NCI-H2196 (cell line): ENCODE measurements around the gene UBE2V1.
A peak's percentile ranks its signal among the peaks of the same experiment; 100 is the strongest.
"Not testable (repeated sequence)": the region's sequence is repeated elsewhere in the genome, so short reads cannot be mapped to it uniquely, and the experiment has no call there.

Experiments used
- DNase-seq: peaks from one replicate; lab custom pipeline; 2025; ENCODE audit not compliant: unreplicated experiment; lab: John Stamatoyannopoulos, UW

The UBE2V1 gene

DNA sequence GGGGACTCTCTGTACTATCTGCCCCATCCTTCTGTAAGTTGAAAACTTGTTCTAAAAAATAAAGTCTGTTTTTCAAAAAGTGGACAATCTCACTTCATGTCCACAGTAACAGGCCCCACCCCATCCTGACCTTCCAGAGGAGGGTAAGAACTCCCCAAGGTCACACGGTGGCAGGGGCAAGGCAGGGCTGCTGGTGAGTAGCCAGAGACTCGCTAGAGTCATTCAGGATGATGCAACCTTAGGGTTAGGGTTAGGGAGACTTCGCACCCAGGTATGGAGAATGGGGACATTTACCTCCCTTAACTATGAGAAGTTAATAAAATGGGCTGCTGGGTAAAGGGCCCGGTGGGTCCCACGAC, 25.1 kb upstream of the UBE2V1 start:
- DNase-seq = no peak

DNA sequence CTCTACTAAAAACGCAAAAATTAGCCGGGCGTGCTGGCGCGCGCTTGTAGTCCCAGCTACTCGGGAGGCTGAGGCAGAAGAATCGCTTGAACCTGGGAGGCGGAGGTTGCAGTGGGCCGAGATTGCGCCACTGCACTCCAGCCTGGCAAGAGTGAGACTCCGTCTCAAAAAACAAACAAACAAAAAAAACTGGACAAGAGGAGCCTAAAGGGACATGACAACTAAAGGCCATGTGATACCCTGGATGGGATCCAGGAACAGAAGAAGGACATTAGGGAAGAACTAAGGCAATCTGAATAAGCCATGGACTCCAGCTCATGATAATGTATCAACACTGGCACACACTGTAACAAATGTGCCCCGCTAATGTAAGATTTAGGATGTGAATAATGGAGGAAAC, 24.8 kb upstream of the UBE2V1 start:
- peak; percentile 61 for DNase-seq

DNA sequence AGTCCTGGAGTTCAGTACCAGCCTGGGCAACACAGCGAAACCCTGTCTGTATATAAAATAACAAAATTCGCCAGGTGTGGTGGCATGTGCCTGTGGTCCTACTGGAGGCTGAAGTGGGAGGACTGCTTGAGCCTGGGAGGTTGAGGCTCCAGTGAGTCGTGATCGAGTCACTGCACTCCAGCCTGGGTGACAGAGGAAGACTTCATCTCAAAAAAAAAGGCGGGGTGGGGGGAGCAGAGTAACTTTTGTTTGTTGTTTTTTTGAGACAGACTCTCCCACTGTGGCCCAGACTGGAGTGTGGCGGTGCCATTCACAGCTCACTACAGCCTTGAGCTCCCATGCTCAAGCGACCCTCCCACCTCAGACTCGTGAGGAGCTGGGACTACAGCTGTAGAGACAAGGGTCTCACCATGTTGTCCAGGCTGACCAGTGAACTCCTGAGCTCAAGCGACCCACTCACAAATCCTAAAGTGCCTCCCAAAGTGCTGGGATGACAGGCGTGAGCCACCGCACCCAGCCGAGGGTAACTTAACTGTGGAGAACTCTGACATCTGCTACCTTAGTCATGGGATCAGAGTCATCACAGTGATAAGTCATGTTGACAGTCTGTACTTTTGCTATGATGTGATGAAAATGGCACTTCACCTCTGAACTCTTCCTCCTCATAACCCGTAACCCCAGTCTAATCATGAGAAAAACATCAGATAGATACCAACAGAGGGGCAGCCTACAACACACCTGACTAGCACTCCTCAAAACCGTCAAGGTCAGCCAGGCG, 24.1 kb upstream of the UBE2V1 start:
- no peak for DNase-seq

DNA sequence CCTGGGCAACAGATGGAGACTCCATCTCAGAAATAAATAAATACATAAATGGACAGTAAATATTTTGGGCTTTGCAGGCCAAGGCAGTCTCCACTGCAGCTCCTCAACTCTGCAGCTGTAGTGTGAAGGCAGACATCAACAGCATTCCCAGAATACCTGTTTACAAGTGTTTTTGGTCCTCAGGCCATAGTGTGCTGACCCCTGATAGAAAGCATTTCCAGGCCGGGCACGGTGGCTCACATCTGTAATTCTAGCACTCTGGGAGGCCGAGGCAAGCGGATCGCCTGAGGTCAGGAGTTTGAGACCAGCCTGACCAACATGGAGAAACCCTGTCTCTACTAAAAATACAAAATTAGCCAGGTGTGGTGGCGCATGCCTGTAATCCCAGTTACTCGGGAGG, 22.2 kb upstream of the UBE2V1 start:
- DNase-seq = not testable (repeated sequence)

DNA sequence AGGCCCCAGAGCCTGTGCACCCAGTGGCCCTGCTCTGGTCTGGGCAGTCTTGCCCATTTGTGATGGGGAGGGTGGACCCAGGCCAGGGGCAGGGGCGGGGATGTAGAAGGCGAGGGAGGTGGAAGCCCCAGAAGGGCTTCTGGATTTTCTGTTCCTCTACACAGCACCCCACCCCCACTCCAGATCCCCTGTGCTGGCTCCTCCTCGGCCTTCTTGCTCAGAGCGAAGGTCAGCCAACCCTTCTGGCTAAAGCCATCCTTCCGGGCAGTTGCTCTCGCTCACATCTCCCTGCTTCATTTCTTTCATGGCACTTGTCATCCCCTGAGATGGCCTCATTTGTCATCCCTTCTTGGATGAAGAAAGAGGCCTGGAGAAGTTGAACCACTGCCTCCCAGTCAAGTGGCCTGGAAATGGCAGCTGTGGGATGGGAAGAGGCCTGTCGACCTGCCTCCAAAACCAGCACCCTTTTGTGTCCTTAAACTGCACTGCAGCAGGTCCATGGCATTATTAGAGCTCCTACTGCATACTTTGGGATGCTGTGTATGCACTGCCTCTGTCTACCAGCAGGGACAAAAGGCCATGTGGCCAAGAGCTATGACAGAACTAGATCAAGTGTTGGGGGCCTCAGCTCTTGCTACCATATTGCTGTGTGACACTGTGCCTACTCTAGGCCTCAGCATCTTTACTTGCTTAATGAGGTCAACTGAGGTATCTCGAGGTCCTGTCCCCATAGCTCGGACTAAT, 20.7 kb upstream of the UBE2V1 start:
- DNase-seq = no peak

DNA sequence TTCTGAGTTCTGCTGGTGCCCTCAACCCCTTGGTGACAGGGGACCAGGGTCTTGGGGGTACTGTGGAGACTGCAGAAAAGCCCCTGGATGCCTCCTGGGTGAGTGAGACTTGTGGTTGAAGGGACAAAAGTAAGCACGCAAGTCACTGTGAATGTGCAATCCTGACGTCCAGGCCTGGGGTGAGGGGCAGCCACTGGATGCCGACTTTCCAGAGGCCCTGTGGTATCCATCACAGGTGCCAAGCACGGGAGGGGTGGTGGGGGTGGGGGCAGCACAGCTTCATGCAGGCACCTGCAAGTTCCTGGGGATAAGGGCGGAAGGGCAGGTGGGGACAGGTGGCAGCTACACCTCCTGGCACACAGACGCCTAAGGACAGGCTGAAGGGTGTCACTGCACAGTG, 20.1 kb upstream of the UBE2V1 start:
- DNase-seq = no peak

DNA sequence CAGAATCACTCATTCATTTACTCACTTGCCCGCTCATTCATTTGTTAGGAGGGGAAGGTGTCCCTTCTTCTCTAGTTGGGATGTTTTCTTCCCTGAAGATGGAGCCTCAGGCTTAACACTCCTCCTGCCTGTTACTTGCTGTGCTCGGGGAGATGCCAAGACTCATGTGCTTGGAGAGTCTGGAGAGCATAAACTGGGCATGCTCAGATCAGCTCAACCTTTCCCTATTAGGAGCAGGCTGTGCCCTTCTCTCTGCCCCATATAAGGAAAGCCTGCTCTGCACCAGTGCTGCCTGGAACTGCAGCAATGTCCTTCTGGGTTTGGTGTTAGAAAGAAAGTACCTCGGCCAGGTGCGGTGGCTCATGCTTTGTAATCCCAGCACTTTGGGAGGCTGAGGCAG, 18.0 kb upstream of the UBE2V1 start:
- no peak for DNase-seq

DNA sequence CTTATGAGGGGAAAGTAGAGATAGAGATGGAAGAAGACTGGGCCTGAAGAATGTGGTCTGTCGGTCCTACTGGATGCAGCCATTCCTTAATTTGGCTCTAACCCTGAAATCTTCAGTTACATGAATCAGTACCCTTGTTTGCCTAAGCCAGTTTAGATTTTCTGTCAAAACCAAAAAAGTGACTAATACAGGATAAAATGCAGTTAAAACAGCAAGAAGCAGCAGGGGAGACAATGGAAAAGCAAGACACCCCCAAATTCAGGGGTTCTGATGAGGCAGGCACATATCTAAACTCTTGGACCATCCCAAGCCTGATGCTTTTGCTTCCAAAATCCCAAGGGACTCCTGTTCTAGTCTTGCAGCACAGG, 17.4 kb upstream of the UBE2V1 start:
- no peak for DNase-seq

DNA sequence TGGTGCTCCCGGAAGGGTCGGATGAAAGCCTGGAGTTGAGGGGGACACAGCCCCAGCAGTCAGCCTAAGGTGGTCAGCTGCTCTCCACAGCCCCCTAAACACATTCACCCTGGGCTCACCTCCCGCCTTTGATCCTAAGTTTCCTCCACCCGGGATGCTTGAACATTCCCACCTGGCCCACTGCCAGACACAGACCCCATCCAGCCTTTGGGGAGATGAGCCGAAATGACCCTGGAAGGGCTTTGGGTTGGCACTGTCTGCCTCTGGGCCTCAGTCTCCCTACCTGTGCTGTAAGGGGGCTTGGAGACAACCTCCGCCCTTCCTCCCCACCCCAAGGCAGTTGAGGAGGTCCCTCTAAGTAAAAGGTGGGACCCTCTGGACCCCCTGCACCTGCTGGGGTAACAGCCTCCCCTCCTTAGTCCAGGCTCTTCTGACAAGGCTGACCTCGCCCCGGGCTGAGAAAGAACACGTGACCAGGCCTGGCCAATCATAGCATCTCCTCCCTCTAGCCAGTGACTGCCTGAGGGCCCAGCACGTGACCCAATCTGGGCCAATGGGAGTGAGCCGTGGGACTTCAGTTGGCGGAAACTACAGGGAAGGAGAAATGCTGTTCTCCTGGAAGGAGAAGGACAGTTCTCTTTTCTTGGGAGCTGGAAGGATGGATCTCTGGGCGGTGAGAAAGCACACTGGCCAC, 16.9 kb upstream of the UBE2V1 start:
- DNase-seq = no peak

DNA sequence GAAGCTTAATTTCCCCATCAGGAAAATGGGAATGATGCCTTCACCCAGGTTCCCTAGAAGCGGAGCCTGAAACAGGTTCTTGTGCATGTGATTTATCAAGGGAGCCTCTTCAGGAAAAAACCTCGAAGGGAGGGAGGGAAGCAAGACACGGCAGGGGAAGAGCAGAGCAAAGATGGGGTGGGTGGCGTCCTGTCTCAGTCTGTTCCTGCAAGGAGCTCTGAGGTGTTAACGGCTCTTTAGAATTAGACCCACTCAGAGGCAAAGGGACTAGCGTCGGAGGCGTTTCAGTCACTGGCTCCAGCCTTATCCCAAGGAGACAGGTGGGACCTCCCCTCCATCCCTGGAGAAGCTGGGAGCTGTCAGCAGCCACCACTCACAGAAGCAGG, 15.6 kb upstream of the UBE2V1 start:
- no peak for DNase-seq

DNA sequence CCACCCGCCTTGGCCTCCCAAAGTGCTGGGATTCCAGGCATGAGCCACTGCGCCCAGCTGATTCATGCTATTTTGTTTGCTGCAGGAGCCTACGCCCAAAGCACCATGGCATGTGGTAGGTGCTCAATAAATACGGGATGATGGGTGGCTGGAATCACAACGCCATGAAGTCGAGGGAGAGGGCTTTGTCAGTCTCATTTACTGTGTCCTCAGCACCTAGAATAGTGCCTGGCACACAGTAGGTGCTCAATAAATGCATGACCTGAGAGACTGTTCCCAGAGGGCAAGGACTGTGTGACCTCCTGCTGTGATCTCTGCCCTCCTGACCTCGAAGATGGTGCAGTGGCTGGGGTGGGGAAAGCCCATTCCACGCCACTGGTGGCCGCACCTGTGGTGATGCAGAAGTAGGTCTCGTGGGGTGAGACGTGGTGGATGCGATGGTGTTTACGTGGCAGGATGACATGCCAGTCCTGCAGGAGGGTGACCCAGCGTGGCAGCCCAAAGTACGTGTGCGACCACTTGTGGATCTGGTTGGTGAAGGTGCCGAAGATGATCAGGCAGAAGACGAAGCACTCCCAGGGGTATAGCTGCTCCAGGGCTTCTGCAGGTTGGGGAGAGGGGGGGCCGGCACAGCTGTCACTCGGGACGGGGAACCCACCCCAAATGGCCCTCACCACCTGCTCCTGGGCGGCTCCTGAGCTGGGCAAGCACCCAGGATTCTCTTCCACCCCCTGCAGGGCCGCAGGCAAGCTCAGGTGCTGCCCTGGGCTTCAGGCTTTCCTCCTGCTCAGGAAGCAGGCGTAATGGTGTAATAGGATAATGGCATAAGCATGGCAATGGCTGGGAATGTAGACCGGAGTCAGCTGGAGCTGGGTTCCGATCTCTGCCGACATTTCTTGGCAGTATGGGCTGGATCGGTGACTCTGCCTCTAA, 14.9 kb upstream of the UBE2V1 start:
- DNase-seq = no peak

DNA sequence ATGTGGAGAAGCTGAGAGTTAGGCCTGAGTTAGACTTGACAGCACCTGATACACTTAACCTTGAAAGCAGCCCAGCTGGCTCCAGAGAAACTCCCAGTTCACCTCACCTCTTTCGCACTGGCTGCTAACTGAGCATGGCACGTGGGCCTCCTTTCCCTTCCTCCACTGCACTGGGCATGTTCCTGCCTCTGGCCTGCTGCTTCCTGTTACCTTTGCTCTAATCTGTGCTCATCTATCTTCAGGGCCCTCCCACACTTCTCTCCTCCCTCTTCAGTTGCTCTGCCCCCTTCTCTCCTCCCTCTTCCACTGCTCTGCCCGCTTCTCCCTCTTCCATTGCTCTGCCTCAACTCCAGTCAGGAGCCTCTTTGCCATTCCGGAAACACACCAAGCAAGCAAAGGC, 13.7 kb upstream of the UBE2V1 start:
- peak; percentile 18 for DNase-seq

DNA sequence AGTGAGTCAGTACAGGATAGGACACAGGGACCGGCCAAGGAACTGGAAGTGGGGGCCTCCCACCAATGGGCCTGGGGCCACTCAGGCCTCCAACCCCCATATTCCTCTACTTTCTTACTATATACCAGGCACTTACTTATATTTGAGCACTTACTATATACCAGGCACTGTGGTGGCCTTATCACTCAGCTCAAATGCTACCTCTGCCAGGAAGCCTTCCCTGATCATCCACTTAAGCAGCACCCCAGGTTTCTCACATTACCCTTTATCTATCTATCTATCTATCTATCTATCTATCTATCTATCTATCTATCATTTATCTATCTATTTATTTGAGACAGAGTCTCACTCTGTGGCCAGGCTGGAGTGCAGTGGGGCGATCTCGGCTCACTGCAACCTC, 12.3 kb upstream of the UBE2V1 start:
- DNase-seq = no peak

DNA sequence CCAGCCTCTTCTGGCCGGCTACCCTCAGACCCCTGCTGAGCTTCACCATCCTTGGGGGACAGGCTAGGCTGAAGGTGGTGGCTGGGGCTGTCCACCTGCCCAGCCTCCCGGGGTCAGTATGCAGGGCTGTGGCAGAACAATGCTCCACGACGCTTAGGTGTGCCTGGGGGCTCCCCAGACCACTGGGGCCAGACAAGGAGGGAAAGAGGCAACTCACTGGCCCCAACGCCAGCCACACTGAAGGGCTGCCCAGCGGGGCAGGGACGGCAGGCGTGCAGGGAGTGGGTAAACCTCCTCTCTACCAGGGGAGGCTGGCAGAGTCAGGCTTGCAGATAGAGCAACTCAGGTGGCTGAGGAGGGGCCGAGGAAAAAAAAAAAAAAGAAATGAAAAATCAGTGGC, 11.5 kb upstream of the UBE2V1 start:
- no peak for DNase-seq

DNA sequence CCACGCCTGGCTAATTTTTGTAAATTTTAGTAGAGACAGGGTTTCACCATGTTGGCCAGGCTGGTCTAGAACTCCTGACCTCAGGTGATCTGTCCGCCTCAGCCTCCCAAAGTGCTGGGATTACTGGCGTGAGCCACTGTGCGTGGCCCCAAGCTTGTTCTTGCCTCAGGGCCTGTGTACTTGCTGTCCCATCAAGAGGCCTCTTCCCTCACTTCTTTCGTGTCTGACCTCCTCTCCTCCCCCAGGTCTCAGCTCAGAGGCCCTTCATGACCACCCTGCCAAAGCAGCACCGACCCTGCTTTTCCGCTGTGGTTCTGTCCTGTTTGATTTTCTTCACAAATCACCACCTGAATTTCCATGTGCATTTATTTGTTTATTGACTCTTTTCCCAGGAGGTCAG, 10.5 kb upstream of the UBE2V1 start:
- DNase-seq = no peak

DNA sequence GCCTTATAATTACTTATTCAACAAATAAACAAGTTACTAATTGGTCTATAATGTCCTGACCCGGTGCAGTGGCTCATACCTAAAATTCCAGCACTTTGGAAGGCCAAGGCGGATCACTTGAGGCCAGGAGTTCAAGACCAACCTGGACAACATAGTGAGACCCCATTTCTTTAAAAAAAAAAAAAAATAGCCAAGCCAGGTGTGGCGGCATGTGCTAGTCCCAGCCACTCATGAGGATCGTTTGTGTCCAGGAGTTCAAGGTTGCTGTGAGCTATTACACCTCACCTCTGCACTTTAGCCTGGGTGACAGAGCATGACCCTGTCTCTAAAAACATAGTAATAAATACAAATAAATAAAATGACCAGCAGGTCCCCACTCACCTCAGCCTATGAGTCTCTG, 9.8 kb upstream of the UBE2V1 start:
- DNase-seq = no peak

DNA sequence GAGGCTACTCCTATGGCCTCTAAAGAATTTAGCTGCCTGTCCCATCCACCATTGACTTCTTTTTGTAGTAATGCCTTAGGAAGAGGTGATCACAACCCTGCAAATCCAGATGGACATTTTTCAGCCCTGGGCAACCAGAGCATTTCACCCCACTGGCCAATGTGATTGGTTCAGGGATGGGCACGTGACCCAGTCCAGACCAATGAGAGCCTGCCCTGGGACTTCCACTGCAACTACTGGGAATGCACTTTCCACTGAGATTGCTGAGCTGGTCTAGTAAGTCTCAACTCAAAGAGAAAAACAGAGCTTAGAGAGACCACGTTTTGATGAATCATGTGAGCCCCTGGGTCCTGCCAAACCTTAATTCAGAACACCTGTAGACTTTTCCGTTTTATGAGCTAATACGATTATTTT, 8.9 kb upstream of the UBE2V1 start:
- no peak for DNase-seq

DNA sequence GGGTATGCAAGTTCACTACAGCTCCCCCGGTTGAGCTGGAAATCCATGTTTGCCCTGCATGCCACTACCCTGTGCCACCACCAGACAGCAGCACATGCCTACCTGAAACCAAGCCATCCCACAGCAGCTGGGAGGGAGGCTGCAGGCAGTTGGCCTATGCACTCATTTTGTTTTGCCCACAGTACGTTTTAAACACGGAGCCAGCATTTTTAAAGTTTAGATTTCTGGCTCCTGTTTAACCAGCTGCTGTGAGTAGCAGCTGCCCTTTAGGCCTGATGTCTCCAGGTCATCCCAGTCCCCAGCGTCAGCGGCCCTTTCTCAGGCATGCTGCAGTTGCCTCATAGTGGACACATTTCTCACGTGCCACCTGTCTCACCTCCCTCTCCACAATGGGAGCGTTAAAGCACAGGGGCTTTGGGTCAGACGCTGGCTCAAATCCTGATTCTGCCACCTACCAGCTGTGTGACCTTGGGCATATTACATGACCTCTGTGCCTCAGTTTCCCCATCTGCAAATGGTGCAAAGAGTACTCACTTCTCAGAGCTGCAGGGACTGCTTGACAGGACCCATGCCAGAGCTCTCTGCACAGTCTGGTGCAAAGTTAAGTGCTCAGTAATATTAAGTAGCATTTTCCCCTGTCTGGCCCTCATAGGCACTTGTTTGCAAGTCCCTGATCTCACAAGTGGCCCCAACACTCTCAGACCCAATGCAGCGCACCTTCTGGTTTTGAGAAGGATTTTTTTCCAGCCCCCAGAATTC, 8.2 kb upstream of the UBE2V1 start:
- peak; percentile 82 for DNase-seq

DNA sequence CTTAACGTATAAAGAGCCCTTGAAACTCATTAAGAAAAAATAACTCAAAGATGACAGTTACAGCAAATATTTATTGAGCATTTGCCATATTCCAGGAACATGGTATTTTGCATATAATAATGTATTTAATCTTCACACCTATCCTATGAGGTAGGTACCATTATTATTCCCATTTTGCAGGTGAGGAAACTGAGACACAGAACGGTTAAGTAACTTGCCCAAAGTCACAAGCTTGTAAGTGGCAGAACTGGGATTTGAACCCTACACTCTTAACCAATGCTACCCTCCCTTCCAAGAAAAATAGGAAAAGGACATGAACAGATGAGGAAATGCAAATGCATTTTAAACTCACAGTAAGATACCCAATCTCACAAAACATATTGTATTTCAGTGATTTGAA, 5.3 kb upstream of the UBE2V1 start:
- DNase-seq = no peak

DNA sequence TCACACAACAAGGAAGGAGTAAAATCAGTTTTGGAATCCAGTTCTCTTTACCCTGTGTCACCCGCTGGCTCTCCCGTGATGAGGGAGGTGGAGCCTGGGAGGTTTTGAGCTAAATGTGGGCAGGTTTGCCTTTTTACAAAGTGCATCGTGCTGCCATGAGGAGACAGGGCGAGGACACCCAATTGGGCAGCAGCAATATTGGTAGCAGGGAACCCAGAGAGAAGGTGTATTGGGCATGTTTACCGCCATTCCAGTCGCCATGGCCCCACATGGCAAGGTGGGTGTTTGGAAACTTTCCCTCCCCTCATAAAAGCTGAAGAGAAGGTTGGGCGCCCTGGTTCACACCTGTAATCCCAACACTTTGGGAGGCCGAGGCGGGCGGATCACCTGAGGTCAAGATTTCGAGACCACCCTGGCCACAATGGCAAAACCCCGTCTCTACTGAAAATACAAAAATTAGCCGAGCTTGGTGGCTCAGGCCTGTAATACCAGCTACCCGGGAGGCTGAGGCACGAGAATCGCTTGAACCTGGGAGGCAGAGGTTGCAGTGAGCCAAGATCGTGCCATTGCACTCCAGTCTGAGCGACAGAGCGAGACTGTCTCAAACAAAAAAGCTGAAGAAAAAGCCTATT, 3.5 kb upstream of the UBE2V1 start:
- DNase-seq = no peak
